Calu3 (cell line): Measurements from ENCODE around the gene PTPN1. TPM values are rescaled to one million over a fixed set of nuclear protein-coding genes. Genes with fewer than 3 reads are reported as not detected.

Experiments
- BruUV-seq: library from RNA; stranded (reverse); fragments of 400-500 nt; replicated peaks from 2 replicates; lab custom pipeline; 2021; lab: Mats Ljungman, UMichigan
- CTCF ChIA-PET: fragments of 300-600 bp; sonication (Branson Sonifier 250); formaldehyde crosslinking; loops from one replicate; lab custom pipeline; 2022; ENCODE audit warnings: antibody characterized with exemption; lab: Charles Lee
- DNase-seq: peaks from one replicate; pipeline ENCODE4 v3.0.0; 2022
- H3K27ac Mint-ChIP-seq: one replicate; pipeline ENCODE4 v1.8.0; 2022; ENCODE audit warnings: mixed read lengths; ENCODE audit not compliant: unreplicated experiment
- H3K27me3 Mint-ChIP-seq: one replicate; pipeline ENCODE4 v1.8.0; 2022; ENCODE audit warnings: mixed read lengths; ENCODE audit not compliant: unreplicated experiment
- H3K36me3 Mint-ChIP-seq: one replicate; pipeline ENCODE4 v1.8.0; 2022; ENCODE audit warnings: mild to moderate bottlenecking, moderate library complexity, mixed read lengths; ENCODE audit not compliant: insufficient read depth, unreplicated experiment
- H3K4me1 Mint-ChIP-seq: one replicate; pipeline ENCODE4 v1.8.0; 2022; ENCODE audit warnings: mild to moderate bottlenecking, low read depth, mixed read lengths; ENCODE audit not compliant: unreplicated experiment
- H3K4me3 Mint-ChIP-seq: one replicate; pipeline ENCODE4 v1.8.0; 2022; ENCODE audit warnings: mild to moderate bottlenecking, low read depth, moderate library complexity, mixed read lengths; ENCODE audit not compliant: unreplicated experiment
- H3K9me3 Mint-ChIP-seq: one replicate; pipeline ENCODE4 v1.8.0; 2022; ENCODE audit warnings: low read depth, mixed read lengths; ENCODE audit not compliant: unreplicated experiment
- CTCF ChIP-seq: fragments of 200-600 bp; IDR thresholded peaks from one replicate; pipeline ENCODE4 v1.8.0; 2022; ENCODE audit warnings: antibody characterized with exemption; ENCODE audit not compliant: unreplicated experiment
- intact Hi-C: fragments of 100-400 bp; cut with micrococcal nuclease; formaldehyde crosslinking; loops from one replicate; pipeline ENCODE4 v1.10.0; 2022; ENCODE audit not compliant: unreplicated experiment
- microRNA-seq: library from miRNA; unstranded; fragments of <30 nt; microRNA quantifications from one replicate; pipeline ENCODE4 v1.2.0, GENCODE V29; 2022
- total RNA-seq: library from RNA; stranded (reverse); gene quantifications from 2 replicates; pipeline ENCODE4 v1.2.3, GENCODE V29; 2022

PTPN1 gene
- total RNA-seq, 1 experiment from 2014 or later = 58.5 TPM

DNA sequence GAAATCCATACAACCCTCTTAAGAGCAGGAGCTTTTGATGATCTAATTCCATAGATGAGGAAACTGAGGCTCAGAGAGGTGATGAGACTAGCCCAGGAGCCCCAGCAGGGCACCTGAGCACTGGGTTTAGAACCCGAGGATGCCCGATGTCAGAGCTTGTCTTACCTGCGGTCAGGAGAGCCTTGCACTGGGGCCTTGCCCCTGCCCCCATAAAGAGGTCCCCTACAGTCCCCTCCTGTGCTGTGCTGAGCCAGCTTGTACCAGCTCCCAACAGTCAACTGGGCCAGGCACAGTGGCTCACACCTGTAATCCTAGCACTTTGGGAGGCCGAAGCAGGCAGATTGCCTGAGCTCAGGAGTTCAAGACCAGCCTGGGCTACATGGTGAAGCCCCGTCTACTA, 122.5 kb downstream of the PTPN1 start:
- no TSS peak for BruUV-seq
- TF ChIP-seq CTCF = no peak
- Mint-ChIP-seq H3K4me1 (peaks cover 39% of the 10 kb centered on the region), H3K9me3 (no peaks in the 10 kb centered on the region), H3K27ac (no peak overlapping the region), H3K27me3 (no peaks in the 10 kb centered on the region), H3K4me3 (no peak overlapping the region), H3K36me3 (no peaks in the 10 kb centered on the region)
- CTCF ChIA-PET = interaction anchor here (1.0 to 1.2 kb wide), 3 partner anchors 8 to 30 kb away, joined by 3 to 4 read pairs (median 3); no protein-coding TSS in a partner anchor
- no peak for DNase-seq
- intact Hi-C loops = no loop called here

DNA sequence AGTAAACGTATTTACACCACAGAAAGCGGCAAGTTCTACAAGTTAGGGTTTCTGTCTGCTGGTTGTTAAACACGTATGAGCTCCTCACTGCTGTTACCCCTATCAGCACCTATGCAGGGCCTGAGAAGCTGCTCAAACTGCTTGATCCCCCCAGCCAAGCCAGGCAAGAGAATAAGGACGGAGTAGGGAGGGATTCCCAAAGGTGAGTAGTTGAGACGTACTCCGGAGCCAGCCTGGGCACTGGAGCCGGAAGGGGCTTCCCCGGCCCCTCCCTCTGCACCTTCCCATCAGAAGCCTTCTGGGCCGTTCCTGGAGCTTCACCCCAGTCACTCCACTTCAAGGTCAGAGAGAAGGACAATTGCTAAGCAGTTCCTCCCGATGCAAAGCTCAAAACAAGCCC, 123.2 kb downstream of the PTPN1 start:
- CTCF ChIA-PET = interaction anchor here (0.5 to 1.2 kb wide), 3 partner anchors 9 to 428 kb away, joined by 3 to 4 read pairs (median 4); no protein-coding TSS in a partner anchor
- H3K27me3 Mint-ChIP-seq = no peaks in the 10 kb centered on the region
- no peaks in the 10 kb centered on the region for H3K9me3 Mint-ChIP-seq

GRCh38 chr20:50634191-50634590, 124.0 kb downstream of the PTPN1 start:
- no peak overlapping the region for H3K27ac Mint-ChIP-seq
- CTCF ChIA-PET = interaction anchor here (2.4 kb wide), 1 partner anchor 8 kb away, joined by 16 read pairs; no protein-coding TSS in a partner anchor
- H3K9me3 Mint-ChIP-seq = no peaks in the 10 kb centered on the region
- H3K27me3 Mint-ChIP-seq = no peaks in the 10 kb centered on the region
- peaks cover 5% of the 10 kb centered on the region for H3K36me3 Mint-ChIP-seq
- no peak overlapping the region for H3K4me3 Mint-ChIP-seq
- no peak for DNase-seq
- intact Hi-C loops = no loop called here
- TF ChIP-seq CTCF = no peak
- BruUV-seq = no TSS peak
- peaks cover 39% of the 10 kb centered on the region for H3K4me1 Mint-ChIP-seq

More for the DNA sequence above, 123.2 kb downstream of the PTPN1 start:
- DNase-seq = no peak
- Mint-ChIP-seq H3K4me3 (no peak overlapping the region), H3K27ac (no peak overlapping the region), H3K36me3 (peaks cover 3% of the 10 kb centered on the region), H3K4me1 (peaks cover 39% of the 10 kb centered on the region)
- no peak for TF ChIP-seq CTCF
- intact Hi-C loops = no loop called here
- BruUV-seq = no TSS peak

Small RNA genes within 50 kb of the gene (microRNA-seq; reads per million reads assigned to microRNA genes)
- gene MIR1302-5 (not detected), gene MIR645 (not detected)

Other genes starting within 250 kb of the PTPN1 start
- gene RIPOR3, start 181.2 kb downstream of the PTPN1 start, total RNA-seq = 2.8 and 4.0 TPM in 2 replicates
- 114 and 127 TPM in 2 replicates for gene PARD6B, start 221.2 kb downstream of the PTPN1 start, total RNA-seq